Peyer's patch (tissue), 4 donors: ENCODE measurements around the gene MAP1LC3B2. TPM values are rescaled to one million over a fixed set of nuclear protein-coding genes. Genes with fewer than 3 reads are reported as not detected.

Source experiments
- DNase-seq, 3 donors: peaks; one replicate each; pipeline ENCODE4 v3.0.0-alpha.2; 2017 to 2019
- H3K27ac ChIP-seq, 4 donors: fragments of 200-600 bp; sonication (generic); one replicate each; pipeline ENCODE4 v1.5.1; 2016 to 2019
- H3K27me3 ChIP-seq, 2 donors: fragments of 200-600 bp; sonication (generic); one replicate each; pipeline ENCODE4 v1.5.1; 2019
- H3K36me3 ChIP-seq, 3 donors: fragments of 200-600 bp; sonication (generic); one replicate each; pipeline ENCODE4 v1.5.1; 2016 to 2019
- H3K4me1 ChIP-seq, 4 donors: fragments of 200-600 bp; sonication (generic); one replicate each; pipeline ENCODE4 v1.5.1; 2016 to 2019
- H3K4me3 ChIP-seq, 4 donors: fragments of 200-600 bp; sonication (generic); 1 replicate in 3 of 4; 2 replicates in 1 of 4; pipeline ENCODE4 v1.5.1; 2016 to 2019; ENCODE audit warnings: mild to moderate bottlenecking in 1 of 4
- H3K9me3 ChIP-seq, 4 donors: fragments of 200-600 bp; sonication (generic); one replicate each; pipeline ENCODE4 v1.5.1; 2016 to 2019; ENCODE audit warnings: mild to moderate bottlenecking in 1 of 4
- CTCF ChIP-seq, 6 experiments: fragments of 450-650 bp in 4 of 6; fragments of 200-600 bp in 2 of 6; sonication (generic) in 1 of 6; IDR thresholded peaks; one replicate each; pipeline ENCODE4 v1.5.1; 2017 to 2019; ENCODE audit warnings: antibody characterized with exemption in 6 of 6, mild to moderate bottlenecking in 3 of 6, moderate library complexity in 1 of 6
- POLR2A ChIP-seq, 2 donors: fragments of 450-650 bp; IDR thresholded peaks; one replicate each; pipeline ENCODE4 v1.5.1; 2017; ENCODE audit warnings: antibody characterized with exemption in 2 of 2, mild to moderate bottlenecking in 2 of 2, moderate library complexity in 2 of 2
- total RNA-seq, 4 donors: library from RNA; depleted of rRNA; stranded (reverse); fragments of >200 nt; gene quantifications; one replicate each; pipeline ENCODE4 v1.1.0, GENCODE V29; 2016

The MAP1LC3B2 gene
- total RNA-seq, 4 donors from 2014 or later: 1.9 TPM; not detected in 3

DNA sequence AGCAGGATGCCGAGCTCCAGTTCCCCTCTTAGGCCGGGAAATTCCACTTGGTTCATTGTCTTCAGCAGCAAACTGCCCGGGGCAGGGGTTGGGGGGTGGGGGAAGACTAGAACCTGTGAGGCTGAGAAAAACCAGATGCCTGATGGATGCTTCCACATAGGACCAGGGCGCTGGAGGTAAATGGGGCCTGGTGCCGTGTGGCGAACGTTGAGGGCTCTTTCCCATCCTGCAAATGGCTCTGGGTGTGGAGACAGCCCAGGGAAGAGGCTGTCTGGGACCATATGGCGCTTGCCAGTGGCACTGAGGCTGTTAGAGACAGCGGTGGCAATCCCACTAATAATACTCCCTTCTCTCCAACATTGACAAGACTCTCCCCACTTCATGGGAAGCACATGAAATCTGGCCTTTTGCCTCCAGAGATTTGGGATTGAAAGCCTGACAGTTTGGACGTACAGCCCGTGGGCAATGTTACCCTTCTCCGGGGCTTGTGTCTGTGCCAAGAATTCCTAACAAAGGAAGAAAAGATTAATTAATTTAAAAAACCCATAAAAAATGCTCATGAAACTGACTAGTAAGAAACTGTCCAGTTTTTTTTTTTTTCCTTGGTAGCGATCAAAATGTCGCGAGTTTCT lies 44.5 kb downstream of the MAP1LC3B2 start:
- no peak for DNase-seq
- no peaks in the 10 kb centered on the region for H3K27me3 ChIP-seq
- H3K36me3 ChIP-seq: no peaks in the 10 kb centered on the region
- H3K4me3 ChIP-seq: no peak overlapping the region
- peaks cover 0 to 8% (median 0%) of the 10 kb centered on the region in 4 donors for H3K4me1 ChIP-seq
- H3K9me3 ChIP-seq: no peaks in the 10 kb centered on the region
- H3K27ac ChIP-seq: no peak overlapping the region
- TF ChIP-seq CTCF (IDR thresholded peaks at IDR 0.05) (no peak), POLR2A (IDR thresholded peaks at IDR 0.05) (no peak)

GRCh38 chr12:116604178-116604895 lies 45.2 kb downstream of the MAP1LC3B2 start:
- H3K36me3 ChIP-seq: no peaks in the 10 kb centered on the region
- no peak overlapping the region for H3K27ac ChIP-seq
- H3K9me3 ChIP-seq: no peaks in the 10 kb centered on the region
- no peak for TF ChIP-seq CTCF (IDR thresholded peaks at IDR 0.05)
- TF ChIP-seq POLR2A (IDR thresholded peaks at IDR 0.05): no peak
- H3K4me3 ChIP-seq: no peak overlapping the region
- peaks cover 0 to 6% (median 0%) of the 10 kb centered on the region in 4 donors for H3K4me1 ChIP-seq
- no peaks in the 10 kb centered on the region for H3K27me3 ChIP-seq
- DNase-seq: no peak

GRCh38 chr12:116604951-116605641 lies 45.9 kb downstream of the MAP1LC3B2 start:
- TF ChIP-seq POLR2A (IDR thresholded peaks at IDR 0.05): no peak
- TF ChIP-seq CTCF (IDR thresholded peaks at IDR 0.05): no peak
- Histone ChIP-seq H3K36me3 (no peaks in the 10 kb centered on the region), H3K27ac (no peak overlapping the region), H3K4me3 (no peak overlapping the region), H3K27me3 (no peaks in the 10 kb centered on the region), H3K9me3 (no peaks in the 10 kb centered on the region), H3K4me1 (peaks cover 0 to 4% (median 0%) of the 10 kb centered on the region in 4 donors)
- DNase-seq: no peak

DNA sequence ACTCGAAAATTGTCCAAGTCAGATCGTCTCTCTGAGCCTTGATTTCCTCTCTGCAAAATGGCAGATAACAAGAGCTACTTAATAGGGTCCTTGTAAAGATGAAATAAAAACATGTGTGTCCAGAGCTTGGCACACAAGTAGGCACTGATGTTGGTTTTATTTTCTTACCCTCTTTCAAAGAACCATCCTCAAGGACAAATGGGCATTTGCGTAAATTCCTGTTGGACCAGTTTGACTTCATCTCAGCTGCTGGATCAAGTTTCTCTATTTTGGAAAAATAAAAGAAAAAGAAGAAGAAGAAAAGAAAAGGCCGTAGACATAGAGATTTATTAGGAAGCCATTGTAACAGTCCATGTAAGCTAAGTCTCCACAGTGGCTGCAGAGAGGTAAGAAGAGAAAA lies 47.2 kb downstream of the MAP1LC3B2 start:
- no peak for TF ChIP-seq CTCF (IDR thresholded peaks at IDR 0.05)
- Histone ChIP-seq H3K36me3 (no peaks in the 10 kb centered on the region), H3K27ac (no peak overlapping the region), H3K4me1 (peaks cover 0 to 3% (median 0%) of the 10 kb centered on the region in 4 donors), H3K4me3 (no peak overlapping the region), H3K27me3 (no peaks in the 10 kb centered on the region), H3K9me3 (no peaks in the 10 kb centered on the region)
- no peak for DNase-seq

DNA sequence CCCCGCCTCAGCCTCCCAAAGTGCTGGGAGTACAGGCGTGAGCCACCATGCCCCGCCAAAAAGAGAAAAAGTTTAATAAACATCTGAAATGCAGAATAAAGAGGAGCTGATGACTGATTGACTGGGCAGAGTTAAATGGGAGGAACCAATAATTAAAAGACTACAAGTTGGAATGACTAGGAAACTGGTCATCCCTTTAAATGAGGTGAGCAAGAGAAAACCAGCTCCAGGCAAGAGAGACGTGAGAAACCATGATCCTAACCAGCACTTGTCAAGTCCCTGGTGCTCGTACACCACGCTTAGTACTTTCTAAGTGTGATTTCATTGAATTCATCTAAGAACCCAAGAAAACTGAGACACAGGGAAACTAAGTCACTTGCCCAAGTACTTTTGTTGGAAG lies 47.9 kb downstream of the MAP1LC3B2 start:
- Histone ChIP-seq H3K4me1 (peaks cover 0 to 3% (median 0%) of the 10 kb centered on the region in 4 donors), H3K4me3 (no peak overlapping the region), H3K27me3 (no peaks in the 10 kb centered on the region), H3K36me3 (no peaks in the 10 kb centered on the region), H3K9me3 (no peaks in the 10 kb centered on the region), H3K27ac (no peak overlapping the region)
- no peak for DNase-seq
- TF ChIP-seq CTCF (IDR thresholded peaks at IDR 0.05) (no peak), POLR2A (IDR thresholded peaks at IDR 0.05) (no peak)
